Measurements from ENCODE around the gene PWWP2A.

PWWP2A gene

DNA sequence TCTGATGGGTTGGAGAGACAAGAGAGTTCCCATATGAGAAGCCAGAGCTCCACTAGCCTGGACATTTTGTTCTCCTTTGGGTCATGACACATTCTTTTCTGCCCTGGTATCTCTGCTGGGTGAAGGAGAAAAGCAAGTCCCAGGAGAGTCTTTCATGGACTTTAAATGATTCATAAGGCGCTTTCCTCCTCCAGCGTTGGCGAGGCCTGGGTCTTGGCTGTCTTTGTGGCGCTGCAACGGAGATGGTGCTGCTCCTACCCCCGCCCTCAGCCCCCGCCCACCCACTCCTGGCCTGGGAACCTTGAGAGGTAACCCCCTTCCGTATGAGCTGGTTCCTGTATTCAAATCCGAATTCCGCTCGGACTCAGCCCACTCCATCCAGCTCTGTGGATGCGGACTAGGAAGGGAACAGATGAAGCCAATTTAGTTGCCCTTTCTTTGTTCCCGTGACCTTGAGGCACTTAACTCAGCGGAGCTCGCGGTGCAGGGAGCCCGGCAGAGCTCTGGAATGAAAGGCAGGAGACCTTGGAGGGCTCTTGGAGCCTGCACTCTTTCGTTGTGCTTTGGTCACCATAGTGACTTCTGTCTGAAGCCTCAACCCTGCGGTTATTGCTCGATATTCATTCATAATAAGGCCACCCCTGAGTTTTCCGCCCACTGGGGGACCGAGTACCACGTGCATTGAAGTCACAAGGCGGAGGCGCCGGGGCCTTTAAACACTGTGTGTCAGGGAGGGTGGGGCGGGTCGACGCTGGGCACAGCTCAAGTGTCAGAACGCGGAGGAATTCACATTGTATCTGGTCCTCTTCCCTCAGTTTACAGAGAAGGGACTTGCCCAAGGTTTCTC, 14.0 kb upstream of the PWWP2A start:
- no peak for DNase-seq

DNA sequence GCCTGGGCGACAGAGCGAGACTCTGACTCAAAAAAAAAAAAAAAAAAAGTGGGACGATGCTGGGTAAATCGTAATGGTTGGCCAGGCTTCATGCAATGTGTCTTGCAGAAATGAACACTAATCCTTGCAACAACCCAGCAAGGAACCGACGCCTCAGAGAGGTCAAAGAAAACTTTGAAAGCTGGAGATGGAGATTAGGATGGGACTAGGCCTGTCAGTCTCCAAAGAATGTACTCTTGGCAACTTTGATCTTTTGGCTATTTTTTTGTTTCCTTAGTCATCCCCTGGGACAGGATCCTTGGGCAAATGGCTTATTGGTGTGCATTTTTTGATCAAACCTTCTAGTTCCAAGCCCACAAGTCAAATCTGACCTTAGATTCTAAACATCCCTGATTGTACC, 10.6 kb upstream of the PWWP2A start:
- no peak for DNase-seq

DNA sequence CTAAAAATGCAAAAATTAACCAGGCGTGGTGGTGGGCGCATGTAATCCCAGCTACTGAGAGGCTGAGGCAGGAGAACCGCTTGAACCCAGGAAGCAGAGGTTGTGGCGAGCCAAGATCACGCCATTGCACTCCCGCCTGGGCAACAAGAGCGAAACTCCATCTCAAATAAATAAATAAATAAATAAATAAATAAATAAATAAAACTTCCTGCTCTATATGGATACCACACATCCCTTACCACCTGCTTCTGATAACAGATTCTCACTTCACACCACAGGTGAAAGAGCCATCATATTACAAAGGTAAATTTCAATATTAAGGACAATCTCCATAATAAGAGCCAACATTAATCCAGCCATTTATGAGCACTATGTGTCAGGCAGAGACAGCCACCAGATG, 9.4 kb upstream of the PWWP2A start:
- no peak for DNase-seq

DNA sequence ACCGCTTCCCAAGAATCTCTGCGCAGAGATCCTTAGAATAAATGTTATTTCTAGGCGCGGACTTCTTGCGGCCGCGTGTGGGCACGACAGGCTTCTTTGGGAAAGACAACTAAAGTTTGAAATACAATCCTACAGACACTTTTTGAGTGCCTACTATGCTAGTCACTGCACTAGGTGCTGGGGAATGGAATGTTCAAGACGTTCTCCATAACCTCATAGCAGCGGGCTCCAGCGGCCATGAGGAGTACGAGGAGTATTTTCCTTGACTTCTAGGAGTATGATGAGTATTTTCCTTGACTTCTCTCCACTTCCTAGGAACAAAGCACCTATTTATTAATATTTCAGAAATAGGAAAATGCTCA, 636 bp upstream of the PWWP2A start:
- no peak for DNase-seq

DNA sequence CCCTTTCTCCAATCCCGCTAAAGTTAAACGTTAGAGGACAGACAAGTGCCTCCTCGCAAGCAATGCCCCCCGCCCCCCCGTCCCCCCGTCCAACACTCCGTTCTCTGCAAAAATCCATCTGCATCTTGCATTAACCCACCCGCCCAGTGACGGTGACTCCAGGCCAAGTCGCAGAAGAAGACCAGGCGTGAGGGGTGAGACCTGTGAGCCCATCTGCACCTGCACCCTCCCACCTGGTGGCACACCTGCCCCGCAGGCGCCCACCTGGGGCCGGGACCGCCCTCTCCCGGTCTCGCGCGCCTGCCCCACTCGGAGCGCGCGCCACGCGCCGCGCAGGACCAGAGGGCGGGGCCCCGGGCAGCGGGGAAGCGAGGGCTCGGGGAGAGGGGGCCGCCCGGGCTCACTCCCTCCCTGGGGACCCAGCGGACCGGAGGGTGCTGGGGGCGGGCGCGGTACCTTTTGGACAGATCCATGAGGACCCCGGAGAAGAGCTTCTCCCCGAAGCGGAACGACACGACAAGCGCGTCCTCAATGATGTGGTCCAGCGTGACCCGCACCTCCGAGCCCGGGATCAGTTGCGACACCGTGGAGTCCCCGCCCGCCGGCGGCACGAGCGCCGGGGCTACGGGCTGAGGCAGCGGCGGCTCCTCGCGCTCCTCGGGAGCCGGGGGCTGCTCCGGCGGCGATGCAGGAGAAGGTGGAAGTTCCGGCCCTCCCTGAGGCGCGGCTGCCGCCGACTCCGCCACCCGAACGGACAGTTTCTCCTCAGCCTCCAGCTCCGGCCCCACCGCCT, 705 bp downstream of the PWWP2A start:
- peak; percentile 1 to 55 for DNase-seq

DNA sequence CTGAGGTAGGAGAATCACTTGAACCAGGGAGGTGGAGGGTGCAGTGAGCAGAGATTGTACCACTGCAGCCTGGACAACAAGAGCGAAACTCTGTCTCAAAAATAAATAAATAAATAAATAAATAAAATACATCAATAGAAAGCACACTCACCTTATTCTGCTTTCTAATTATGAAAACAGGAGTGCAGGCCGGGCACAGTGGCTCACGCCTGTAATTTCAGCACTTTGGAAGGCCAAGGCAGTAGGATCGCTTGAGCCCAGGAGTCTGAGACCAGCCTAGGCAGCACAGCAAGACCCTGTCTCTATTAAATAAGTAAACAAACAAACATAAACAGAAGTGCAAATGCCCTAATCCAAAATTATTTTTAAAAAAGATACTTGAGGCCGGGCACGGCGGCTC, 2.3 kb downstream of the PWWP2A start:
- no peak for DNase-seq

DNA sequence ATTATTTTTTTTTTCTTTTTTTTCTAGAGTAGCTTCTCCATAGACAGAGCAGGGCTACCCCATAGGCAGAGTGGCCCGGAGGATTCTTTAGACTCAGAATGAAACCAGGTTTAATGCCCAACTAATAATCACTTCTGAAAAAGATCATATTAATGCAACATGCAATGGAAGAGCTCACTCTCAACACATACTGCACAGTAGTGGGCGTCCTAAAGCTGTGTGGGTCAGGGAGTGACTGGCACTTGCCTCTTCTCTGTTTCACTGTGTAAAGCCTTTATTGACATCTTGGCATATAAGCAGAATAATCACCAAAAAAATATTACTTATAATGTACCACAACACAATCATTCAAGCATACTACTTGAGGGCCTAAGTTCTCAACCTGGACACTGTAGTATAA, 11.1 kb downstream of the PWWP2A start:
- no peak for DNase-seq

DNA sequence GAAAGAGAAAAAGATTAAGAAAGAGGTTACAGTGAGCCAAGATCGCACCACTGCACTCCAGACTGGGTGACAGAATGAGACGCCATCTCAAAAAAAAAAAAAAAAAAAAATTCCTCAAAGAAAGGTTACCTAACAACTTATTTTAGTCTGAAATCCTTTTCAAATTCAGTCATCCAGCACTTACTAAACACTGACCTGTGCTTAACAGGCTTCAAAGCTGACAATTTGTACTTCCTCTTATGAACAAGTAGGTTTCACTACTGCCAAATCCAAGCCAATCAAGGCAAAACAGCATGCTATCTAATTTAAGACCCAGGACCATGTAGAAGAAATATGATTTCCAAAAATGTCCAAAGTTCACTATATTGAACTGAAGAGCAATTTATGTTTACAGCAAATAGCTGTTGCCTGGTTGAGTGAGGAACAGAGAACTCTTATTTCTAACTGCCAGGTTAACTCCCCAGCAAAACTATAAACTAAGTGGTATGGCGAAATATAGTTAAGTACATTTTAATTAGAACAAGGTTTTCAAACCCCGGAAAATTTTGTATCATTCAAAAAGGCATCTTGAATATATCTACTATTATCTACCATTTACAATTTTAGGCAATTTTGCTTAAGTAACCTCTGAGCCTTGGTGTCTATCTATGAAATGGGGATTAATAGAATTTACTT, 13.4 kb downstream of the PWWP2A start:
- DNase-seq = no peak

DNA sequence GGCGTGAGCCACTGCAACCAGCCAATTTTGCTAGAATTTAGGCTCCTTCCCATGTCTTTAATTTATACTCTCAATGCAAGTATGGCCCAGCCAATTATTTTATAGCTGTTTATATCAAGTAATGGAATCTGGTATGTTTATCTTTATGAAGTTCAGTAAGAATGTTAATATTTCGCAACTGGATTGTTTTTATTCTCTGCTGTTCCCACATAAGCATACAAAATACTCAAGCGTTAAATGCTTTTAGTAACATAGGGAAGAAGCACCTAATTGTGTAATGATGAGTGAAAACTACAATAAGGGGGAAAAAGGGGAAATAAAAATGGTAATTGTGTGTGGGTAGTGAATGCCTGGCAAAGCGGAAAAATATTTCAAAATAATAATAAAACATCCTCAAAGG, 21.3 kb downstream of the PWWP2A start:
- DNase-seq = no peak

DNA sequence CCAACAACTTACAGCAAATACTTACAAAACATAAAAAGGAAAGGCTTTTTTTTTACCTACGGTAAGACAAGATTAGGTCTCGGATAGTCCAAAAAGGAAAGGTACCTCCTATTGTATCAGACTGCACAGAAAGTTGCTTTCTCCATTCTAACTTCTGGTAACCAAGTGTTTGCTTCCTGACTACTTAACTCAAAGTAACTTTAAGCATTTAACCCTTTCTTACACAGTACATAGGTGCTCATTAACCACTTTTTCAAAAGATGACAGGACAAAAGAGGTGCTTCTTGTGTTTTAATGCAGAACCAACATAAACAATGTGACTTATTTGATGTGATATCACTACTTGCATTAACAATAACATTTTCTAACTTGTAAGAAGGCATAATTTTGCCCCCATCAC, 23.1 kb downstream of the PWWP2A start:
- no peak for DNase-seq

DNA sequence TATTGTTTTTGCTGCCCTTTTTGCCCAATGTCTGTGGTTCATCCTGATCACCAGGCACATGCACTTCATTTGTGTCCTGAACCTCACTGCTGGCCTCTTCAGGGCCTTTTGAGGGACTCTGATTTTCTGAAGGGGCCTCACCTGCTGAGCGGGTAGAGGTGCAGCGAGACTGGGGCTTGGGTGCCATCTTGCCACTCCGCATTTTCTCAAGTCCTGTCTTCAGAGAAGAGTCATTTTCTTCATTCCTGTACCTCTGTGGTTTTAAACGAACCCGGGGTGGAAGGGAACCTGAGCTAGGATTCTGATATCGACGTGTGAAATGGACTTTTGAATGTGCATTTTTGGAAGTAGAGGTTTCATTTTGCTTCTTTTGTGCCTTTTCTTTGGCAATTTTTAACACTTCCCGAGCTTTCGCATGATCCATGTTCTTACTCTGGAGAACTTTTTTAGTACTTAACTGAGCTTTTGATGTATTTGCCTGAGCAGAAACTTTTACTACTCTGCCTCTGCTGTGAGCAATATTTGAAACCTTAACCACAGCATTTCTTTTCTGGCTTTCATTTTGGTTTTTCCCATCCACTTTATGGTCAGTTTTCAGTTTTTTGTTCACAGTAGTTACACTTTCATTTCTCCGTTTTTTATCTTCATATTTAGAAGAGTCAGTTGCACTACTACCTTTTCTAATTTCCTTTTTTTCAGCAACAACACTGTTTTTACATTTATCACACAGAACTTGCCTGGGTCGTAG, 26.1 kb downstream of the PWWP2A start:
- no peak for DNase-seq

DNA sequence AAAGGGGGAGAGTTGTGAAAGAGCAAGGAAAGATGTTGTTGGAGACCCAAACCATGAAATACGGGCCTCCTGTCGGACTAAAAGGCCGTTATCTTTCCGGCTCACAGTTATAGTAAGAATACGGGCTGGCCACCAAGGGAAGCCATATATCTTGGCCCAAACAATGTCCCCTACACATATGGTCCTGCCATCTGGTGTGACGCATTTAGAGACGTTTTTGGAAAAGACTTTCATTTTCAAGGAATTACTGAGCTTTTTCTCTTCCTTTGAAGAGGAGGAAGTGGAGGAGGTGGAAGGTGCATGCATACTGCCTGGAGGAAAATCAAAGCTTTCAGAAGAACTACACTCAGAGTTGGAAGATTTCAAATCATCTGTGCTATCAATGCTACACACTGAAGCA, 26.7 kb downstream of the PWWP2A start:
- no peak for DNase-seq

DNA sequence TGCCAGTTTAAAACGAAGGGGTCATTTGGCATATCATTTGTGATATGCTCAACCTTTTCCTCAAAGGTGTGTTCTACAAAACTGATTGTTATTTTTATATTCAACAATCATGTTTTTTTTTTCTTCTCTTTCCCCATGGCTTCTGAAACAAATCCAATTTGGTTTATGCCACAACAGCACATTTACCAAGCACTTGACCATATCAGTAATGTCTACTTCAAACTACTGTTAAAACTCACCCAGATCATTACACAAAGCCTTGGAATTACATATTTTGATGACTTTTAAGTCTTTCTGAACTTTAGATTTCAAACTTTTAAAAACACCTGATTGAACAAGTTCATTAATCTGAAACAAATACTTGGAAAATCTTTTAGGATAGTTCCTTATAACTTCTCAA, 29.2 kb downstream of the PWWP2A start:
- no peak for DNase-seq

DNA sequence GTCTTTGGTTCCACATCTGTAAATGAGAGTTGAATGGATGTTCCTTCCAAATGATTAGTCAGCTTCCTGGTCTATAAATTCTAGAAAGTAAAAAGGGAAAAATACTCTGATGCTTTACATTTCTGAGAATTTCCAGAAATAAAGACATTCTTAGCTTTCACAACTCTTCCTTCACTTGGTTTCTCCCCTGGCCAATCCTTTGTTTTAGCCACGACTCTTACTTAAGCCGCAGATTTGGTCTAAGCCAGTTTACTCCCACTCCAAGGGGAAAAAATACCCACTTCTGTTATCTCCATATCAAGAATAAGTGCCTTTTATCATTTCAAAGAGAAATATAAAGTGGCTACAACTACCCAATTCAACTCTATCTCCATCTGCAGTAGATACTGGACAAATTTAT, 29.7 kb downstream of the PWWP2A start:
- no peak for DNase-seq

DNA sequence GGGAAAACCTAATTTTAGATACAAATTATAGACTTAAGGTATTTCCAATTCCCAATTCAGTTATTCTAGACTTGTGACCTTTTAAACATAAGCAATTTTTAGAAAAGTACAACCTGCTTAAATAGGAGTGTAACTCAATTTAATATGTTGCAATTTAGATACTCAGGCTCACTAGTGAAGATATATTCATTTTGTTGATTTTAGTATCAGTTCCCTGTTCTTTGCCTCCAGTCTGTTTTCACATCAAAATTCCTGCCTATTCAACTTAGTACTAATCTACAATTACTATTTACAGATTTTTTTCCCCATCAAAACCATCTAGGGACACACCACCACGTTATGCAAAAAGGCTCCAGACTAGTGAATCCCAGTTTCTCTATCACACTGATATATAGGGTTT, 30.4 kb downstream of the PWWP2A start:
- DNase-seq = no peak

DNA sequence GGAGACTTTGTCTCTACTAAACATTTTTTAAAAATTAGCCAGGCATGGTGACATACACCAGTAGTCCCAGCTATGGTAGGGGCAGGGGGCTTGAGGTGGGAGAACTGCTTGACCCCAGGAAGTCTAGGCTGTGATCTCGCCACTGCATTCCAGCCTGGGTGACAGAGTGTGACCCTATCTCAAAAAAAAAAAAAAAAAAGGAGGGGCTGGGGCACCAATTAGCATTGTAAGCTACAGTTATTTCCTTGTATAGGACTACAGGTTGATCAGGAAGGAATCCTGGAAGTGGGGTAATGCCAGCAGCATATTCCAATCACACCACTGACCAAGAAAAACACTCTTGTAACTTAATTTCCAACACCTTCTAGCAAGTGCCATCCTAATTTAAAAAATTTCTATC, 32.1 kb downstream of the PWWP2A start:
- DNase-seq = no peak

DNA sequence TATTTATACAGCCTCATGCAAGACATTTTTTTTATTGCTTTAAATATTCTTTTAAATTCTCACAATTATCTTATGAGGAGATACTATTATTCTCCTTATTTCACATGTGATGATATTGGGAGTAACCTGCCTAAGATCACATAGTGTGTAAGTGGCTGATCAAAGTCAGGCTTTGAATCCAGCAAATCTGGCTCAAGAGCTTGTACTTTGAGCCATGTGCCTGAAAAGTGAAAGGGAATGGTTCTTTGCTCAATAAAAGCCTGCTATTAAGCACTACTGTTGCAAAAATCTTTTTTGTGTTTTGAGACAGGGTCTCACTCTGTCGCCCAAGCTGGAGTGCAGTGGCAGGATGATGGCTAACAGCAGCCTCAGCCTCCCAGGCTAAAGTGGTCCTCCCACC, 35.1 kb downstream of the PWWP2A start:
- no peak for DNase-seq

DNA sequence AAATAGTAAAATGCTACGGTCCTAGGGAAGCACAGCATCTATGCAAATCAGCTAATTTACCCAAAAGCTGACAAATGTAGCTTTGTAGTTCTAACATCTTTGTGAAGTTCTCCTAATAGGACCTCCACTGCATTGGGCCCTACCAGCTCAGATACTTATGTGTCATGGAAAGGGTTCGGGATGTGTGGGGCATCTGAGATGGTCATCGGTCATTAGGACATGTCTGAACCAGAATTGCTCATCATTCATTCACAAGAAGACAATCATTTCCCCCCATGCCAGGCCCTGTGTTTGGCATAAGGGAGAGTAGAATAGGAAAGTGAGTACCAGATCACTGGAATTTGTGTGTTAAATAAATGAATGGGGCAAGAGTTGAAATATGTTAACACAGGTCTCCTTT, 35.7 kb downstream of the PWWP2A start:
- no peak for DNase-seq

DNA sequence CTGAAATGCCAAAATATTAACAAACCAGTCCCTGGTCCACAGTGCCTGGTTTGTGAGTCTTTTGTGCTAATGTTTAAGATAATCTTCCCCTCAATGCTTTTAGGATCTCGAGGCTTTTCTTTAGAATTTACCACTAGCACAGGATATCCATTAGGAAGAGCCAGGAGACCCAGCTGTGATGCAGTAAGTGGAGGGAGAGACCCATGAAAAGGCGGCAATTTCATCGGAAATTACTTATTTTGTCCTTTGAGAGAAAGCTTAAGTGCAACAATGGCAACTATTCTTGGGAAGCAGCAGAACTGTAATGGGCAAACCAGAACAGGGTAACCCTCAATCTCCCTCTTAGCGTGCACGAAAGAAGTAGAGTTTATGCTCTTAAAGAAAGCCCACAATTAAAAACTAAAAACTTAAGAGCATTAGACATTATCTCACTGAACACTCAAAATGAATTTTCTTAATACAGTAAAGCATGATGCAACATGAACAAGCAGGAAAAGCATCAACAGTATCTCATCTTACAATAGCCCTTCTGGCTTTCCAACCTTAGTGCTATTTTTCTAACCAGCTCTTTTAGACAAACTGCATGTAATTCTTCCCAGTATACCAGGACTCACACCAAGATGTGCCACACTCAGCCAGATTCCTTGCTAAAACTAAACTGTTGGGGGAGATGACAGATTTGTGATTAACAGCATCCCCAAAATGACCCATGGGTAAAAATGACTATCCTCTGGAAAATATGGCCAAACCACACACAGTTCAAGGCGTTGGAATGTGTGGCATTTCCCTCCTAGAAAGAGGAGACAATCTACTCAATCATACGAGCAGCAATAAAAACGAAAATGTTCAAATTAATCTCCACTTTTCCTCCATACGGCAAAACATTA, 36.4 kb downstream of the PWWP2A start:
- no peak for DNase-seq

DNA sequence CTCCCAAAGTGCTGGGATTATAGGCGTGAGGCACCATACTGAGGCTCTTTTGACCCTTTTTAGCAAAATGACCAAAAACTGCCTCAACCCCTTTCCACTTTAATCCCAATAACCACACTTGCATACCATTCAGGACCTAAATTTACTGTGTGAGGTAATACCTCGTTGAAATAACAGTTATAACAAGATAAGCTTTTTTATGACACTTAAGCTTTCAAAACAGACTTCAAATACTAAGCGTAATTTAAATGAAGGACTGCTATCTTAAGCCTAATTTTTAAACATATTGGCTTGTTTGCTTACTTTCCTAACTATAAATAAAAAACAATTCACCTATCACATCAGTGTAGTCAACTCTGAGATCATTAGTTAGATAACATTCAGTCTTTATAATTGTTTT, 37.8 kb downstream of the PWWP2A start:
- no peak for DNase-seq

DNA sequence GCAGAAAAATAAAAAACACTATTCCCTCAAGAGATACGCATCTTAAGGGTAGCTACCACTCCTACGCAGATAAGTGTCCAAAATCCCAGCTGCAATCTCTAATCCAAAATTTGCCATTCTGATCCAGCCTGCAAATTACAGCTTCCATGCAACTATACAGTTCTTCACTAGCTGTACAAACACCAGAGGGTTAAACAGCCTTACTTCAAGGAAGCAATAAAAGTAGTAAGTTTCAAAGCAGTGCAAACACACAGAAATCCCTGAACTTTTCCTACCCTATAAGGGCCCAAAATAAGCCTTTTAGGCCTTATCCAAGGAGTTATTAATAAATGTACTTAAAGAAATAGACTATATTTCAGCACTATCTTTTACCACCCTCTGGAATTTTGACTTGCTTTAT, 39.5 kb downstream of the PWWP2A start:
- DNase-seq = no peak

DNA sequence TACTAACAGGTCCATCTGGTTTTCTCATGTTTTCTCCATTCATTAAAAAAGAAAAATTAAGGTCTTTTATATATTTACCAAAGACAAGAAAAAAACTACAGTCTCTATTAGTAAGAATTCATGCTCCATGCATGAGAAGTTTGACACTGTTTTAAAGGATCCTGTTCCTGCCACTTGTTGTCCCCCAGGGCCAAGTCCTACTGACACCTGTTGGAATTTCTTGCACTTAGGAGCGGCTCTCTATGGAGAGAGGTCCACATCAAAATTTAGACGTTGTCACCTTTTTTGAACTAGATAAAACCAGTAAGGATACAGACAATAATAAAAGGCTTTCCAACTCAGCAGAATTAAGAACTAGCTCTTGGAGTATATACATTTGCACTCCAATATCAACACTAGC, 42.3 kb downstream of the PWWP2A start:
- DNase-seq = no peak
